Keratinocyte (primary cell): ENCODE measurements around the gene FNDC7. TPM values are rescaled to one million over a fixed set of nuclear protein-coding genes. Genes with fewer than 3 reads are reported as not detected.

Experiments
- DNase-seq: peaks from one replicate; pipeline ENCODE4 v3.0.0-alpha.2; 2011; ENCODE audit warnings: low read depth, missing footprints, low spot score
- FAIRE-seq: peaks from 2 replicates; lab custom pipeline; 2011; peaks lifted over from hg19 to GRCh38; lab: Jason Lieb, UNC
- H2AFZ ChIP-seq: 2 replicates; pipeline ENCODE4 v1.6.0; 2012; ENCODE audit warnings: low read length, control low read depth, inconsistent platforms; ENCODE audit not compliant: control insufficient read depth
- H3K27ac ChIP-seq: 2 replicates; pipeline ENCODE4 v1.5.1; 2011; ENCODE audit warnings: low read length; ENCODE audit not compliant: control insufficient read depth, insufficient read depth
- H3K27me3 ChIP-seq: 3 replicates; pipeline ENCODE4 v1.6.0; 2011; ENCODE audit warnings: low read length; ENCODE audit not compliant: control insufficient read depth, insufficient read depth; ENCODE audit errors: extremely low read depth
- H3K36me3 ChIP-seq, 2 experiments: 2 replicates in 1 of 2; 3 replicates in 1 of 2; pipeline ENCODE4 v1.5.1; 2011; ENCODE audit warnings: low read length in 2 of 2, mild to moderate bottlenecking in 1 of 2; ENCODE audit not compliant: control insufficient read depth in 2 of 2, insufficient read depth in 2 of 2; ENCODE audit errors: extremely low read depth in 1 of 2
- H3K4me1 ChIP-seq: 3 replicates; pipeline ENCODE4 v1.5.1; 2011; ENCODE audit warnings: low read length; ENCODE audit not compliant: control insufficient read depth, insufficient read depth; ENCODE audit errors: extremely low read depth
- H3K4me2 ChIP-seq: 3 replicates; pipeline ENCODE4 v1.6.0; 2011; ENCODE audit warnings: low read depth, low read length; ENCODE audit not compliant: control insufficient read depth, insufficient read depth; ENCODE audit errors: extremely low read depth
- H3K4me3 ChIP-seq, 3 experiments: fragments of 200-600 bp in 1 of 3; sonication (generic) in 1 of 3; 2 replicates in 2 of 3; 3 replicates in 1 of 3; pipeline ENCODE4 v1.5.1; 2011 to 2016; ENCODE audit warnings: low read length in 3 of 3, mild to moderate bottlenecking in 3 of 3, control low read depth in 2 of 3, inconsistent platforms in 1 of 3, low read depth in 1 of 3, mixed read lengths in 1 of 3, mixed run types in 1 of 3, moderate library complexity in 1 of 3; ENCODE audit not compliant: control insufficient read depth in 2 of 3, insufficient read depth in 2 of 3; ENCODE audit errors: extremely low read depth in 1 of 3
- H3K79me2 ChIP-seq: 2 replicates; pipeline ENCODE4 v1.6.0; 2012; ENCODE audit warnings: low read length; ENCODE audit not compliant: control insufficient read depth, insufficient read depth
- H3K9ac ChIP-seq: 3 replicates; pipeline ENCODE4 v1.6.0; 2011; ENCODE audit warnings: low read length; ENCODE audit not compliant: control insufficient read depth, insufficient read depth; ENCODE audit errors: extremely low read depth
- H3K9me1 ChIP-seq: 3 replicates; pipeline ENCODE4 v1.6.0; 2011; ENCODE audit warnings: low read length; ENCODE audit not compliant: control insufficient read depth, insufficient read depth; ENCODE audit errors: extremely low read depth
- H3K9me3 ChIP-seq: 2 replicates; pipeline ENCODE4 v1.5.1; 2012; ENCODE audit warnings: low read depth, low read length; ENCODE audit not compliant: control insufficient read depth
- H4K20me1 ChIP-seq: 3 replicates; pipeline ENCODE4 v1.6.0; 2011; ENCODE audit warnings: low read length; ENCODE audit not compliant: control insufficient read depth, insufficient read depth; ENCODE audit errors: extremely low read depth
- EZH2 ChIP-seq: IDR thresholded peaks from one replicate; pipeline ENCODE4 v1.6.1; 2012; ENCODE audit warnings: inconsistent platforms, mild to moderate bottlenecking, low read length, moderate library complexity
- dilution Hi-C: fragments of 300-500 bp; cut with MboI; formaldehyde crosslinking; loops from one replicate; pipeline ENCODE4 v1.7.0; 2020; ENCODE audit warnings: low sequenced_read_pairs; ENCODE audit not compliant: extremely low pct_ligation_motif_present
- polyA plus RNA-seq, 5 experiments: library from polyadenylated mRNA; depleted of rRNA in 3 of 5; stranded (reverse) in 3 of 5; stranded (forward) in 1 of 5; unstranded in 1 of 5; fragments of >200 nt; gene quantifications; 1 replicate in 1 of 5; 2 replicates in 3 of 5; 3 replicates in 1 of 5; pipeline versions ENCODE4 v1.2.1 to v1.2.3, GENCODE V29; 2011 to 2012; ENCODE audit warnings: missing spikeins in 2 of 5, low read depth in 1 of 5, low replicate concordance in 1 of 5
- TF ChIP-seq, protein P1 (sequence below), 3 experiments: IDR thresholded peaks in 1 of 3; conservative IDR thresholded peaks in 1 of 3; optimal IDR thresholded peaks in 1 of 3; 2 replicates in 2 of 3; 3 replicates in 1 of 3; pipeline versions ENCODE3 to v1.5.1; 2011; ENCODE audit warnings: low read length in 3 of 3, mild to moderate bottlenecking in 3 of 3, moderate library complexity in 2 of 3, control low read depth in 1 of 3, inconsistent platforms in 1 of 3; ENCODE audit not compliant: insufficient read depth in 2 of 3; ENCODE audit errors: extremely low read depth in 1 of 3

The FNDC7 gene
- polyA plus RNA-seq, 1 donor (not counting 4 experiments of a cell fraction or from before 2014, with no cell fraction given) = 0.05 TPM

DNA sequence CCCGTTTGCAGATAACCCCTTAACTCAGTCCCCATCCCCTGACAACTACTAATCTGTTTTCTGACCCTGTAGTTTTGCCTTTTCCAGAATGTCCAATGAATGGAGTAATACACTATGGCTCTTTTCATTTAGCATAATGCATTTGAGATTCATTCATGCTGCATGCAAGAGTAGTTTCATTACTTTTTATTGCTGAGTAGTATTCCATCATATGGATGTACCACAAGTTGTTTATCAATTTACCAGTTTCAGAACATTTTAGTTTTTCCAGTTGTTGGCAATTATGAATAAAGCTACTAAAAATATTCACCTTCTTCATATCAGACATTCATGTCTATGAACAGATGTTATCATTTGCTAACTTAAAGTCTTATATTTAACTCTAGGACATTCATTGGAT, 79.1 kb downstream of the FNDC7 start:
- no peaks in the 10 kb centered on the region for H3K79me2 ChIP-seq
- no peaks in the 10 kb centered on the region for H3K9me3 ChIP-seq
- H4K20me1 ChIP-seq = no peaks in the 10 kb centered on the region
- DNase-seq (no peak), FAIRE-seq (no peak)
- H3K4me3 ChIP-seq = no peak overlapping the region
- H3K36me3 ChIP-seq = peaks cover 10 to 13% of the 10 kb centered on the region in 2 experiments
- H3K4me1 ChIP-seq = no peaks in the 10 kb centered on the region
- H2AFZ ChIP-seq = no peak overlapping the region
- H3K27me3 ChIP-seq = no peaks in the 10 kb centered on the region
- H3K27ac ChIP-seq = no peak overlapping the region
- TF ChIP-seq, protein P1, sequence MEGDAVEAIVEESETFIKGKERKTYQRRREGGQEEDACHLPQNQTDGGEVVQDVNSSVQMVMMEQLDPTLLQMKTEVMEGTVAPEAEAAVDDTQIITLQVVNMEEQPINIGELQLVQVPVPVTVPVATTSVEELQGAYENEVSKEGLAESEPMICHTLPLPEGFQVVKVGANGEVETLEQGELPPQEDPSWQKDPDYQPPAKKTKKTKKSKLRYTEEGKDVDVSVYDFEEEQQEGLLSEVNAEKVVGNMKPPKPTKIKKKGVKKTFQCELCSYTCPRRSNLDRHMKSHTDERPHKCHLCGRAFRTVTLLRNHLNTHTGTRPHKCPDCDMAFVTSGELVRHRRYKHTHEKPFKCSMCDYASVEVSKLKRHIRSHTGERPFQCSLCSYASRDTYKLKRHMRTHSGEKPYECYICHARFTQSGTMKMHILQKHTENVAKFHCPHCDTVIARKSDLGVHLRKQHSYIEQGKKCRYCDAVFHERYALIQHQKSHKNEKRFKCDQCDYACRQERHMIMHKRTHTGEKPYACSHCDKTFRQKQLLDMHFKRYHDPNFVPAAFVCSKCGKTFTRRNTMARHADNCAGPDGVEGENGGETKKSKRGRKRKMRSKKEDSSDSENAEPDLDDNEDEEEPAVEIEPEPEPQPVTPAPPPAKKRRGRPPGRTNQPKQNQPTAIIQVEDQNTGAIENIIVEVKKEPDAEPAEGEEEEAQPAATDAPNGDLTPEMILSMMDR (optimal IDR thresholded peaks at IDR 0.05 in 1 of 3, IDR thresholded peaks at IDR 0.05 in 1 of 3, conservative IDR thresholded peaks at IDR 0.05 in 1 of 3; ENCODE audit: extremely low read depth in 1 of 3, insufficient read depth in 2 of 3, low read length in 3 of 3) = no peak
- TF ChIP-seq EZH2 = no peak
- no peak overlapping the region for H3K4me2 ChIP-seq
- H3K9me1 ChIP-seq = no peaks in the 10 kb centered on the region
- no peak overlapping the region for H3K9ac ChIP-seq
- dilution Hi-C loops = loop anchor here (25.0 kb wide), 1 partner anchor 121 kb away; no protein-coding TSS in a partner anchor

Other genes starting within 250 kb of the FNDC7 start
- 0.95 to 2.0 TPM (median 1.6 TPM) in 3 replicates for gene EEIG2, start 152.8 kb upstream of the FNDC7 start, polyA plus RNA-seq
- 1.2 to 1.7 TPM (median 1.6 TPM) in 3 replicates for gene HENMT1, start 51.8 kb upstream of the FNDC7 start, polyA plus RNA-seq
- gene PRPF38B, start 20.6 kb upstream of the FNDC7 start, polyA plus RNA-seq = 21.7 to 41.0 TPM (median 25.6 TPM) in 3 replicates
- 18.4 to 36.3 TPM (median 20.2 TPM) in 3 replicates for gene STXBP3, start 33.8 kb downstream of the FNDC7 start, polyA plus RNA-seq
- 4.6 to 6.9 TPM (median 5.1 TPM) in 3 replicates for gene AKNAD1, start 144.2 kb downstream of the FNDC7 start, polyA plus RNA-seq
- 58.0 to 109 TPM (median 74.7 TPM) in 3 replicates for gene GPSM2, start 164.1 kb downstream of the FNDC7 start, polyA plus RNA-seq